Measurements from ENCODE around the gene CAMTA1.

CAMTA1 gene

GRCh38 chr1:7457811-7458210, 672.6 kb downstream of the CAMTA1 start:
- H3K4me3 ChIP-seq (ENCODE audit: low read depth, low read length) = no peak overlapping the region
- no peak for DNase-seq (ENCODE audit: low read depth)
- no peak for TF ChIP-seq CTCF (IDR thresholded peaks at IDR 0.05; ENCODE audit: insufficient read depth, low read depth, low read length, missing control alignments)

GRCh38 chr1:7458946-7459345, 673.7 kb downstream of the CAMTA1 start:
- no peak overlapping the region for H3K4me3 ChIP-seq (ENCODE audit: low read depth, low read length)
- TF ChIP-seq CTCF (IDR thresholded peaks at IDR 0.05; ENCODE audit: insufficient read depth, low read depth, low read length, missing control alignments) = no peak

GRCh38 chr1:7459914-7460313, 674.7 kb downstream of the CAMTA1 start:
- no peak overlapping the region for H3K4me3 ChIP-seq (ENCODE audit: low read depth, low read length)
- TF ChIP-seq CTCF (IDR thresholded peaks at IDR 0.05; ENCODE audit: insufficient read depth, low read depth, low read length, missing control alignments) = no peak
- no peak for DNase-seq (ENCODE audit: low read depth)

More at GRCh38 chr1:7458946-7459345, 673.7 kb downstream of the CAMTA1 start:
- DNase-seq (ENCODE audit: low read depth) = no peak

GRCh38 chr1:7460807-7461206, 675.6 kb downstream of the CAMTA1 start:
- H3K4me3 ChIP-seq (ENCODE audit: low read depth, low read length) = no peak overlapping the region
- no peak for DNase-seq (ENCODE audit: low read depth)
- no peak for TF ChIP-seq CTCF (IDR thresholded peaks at IDR 0.05; ENCODE audit: insufficient read depth, low read depth, low read length, missing control alignments)

- DNase-seq (ENCODE audit: low read depth) = no peak
- no peak for TF ChIP-seq CTCF (IDR thresholded peaks at IDR 0.05; ENCODE audit: insufficient read depth, low read depth, low read length, missing control alignments)
- H3K4me3 ChIP-seq (ENCODE audit: low read depth, low read length) = no peak overlapping the region
These were observed 677.4 kb downstream of the CAMTA1 start for GRCh38 chr1:7462617-7463016.

GRCh38 chr1:7463526-7463925, 678.3 kb downstream of the CAMTA1 start:
- H3K4me3 ChIP-seq (ENCODE audit: low read depth, low read length) = no peak overlapping the region
- no peak for DNase-seq (ENCODE audit: low read depth)

More at GRCh38 chr1:7463526-7463925, 678.3 kb downstream of the CAMTA1 start:
- TF ChIP-seq CTCF (IDR thresholded peaks at IDR 0.05; ENCODE audit: insufficient read depth, low read depth, low read length, missing control alignments) = no peak

All from GM12865 (cell line).